A673 (cell line): Measurements from ENCODE around the gene CDKN2A. TPM values are rescaled to one million over a fixed set of nuclear protein-coding genes. Genes with fewer than 3 reads are reported as not detected.

Experiments used
- Bru-seq: library from RNA; stranded (reverse); fragments of 400-500 nt; gene quantifications from one replicate; lab custom pipeline; 2021; lab: Mats Ljungman, UMichigan
- BruChase-seq, 2 experiments: library from RNA; stranded (reverse); fragments of 400-500 nt; gene quantifications; one replicate each; lab custom pipeline; 2021; lab: Mats Ljungman, UMichigan
- BruUV-seq: library from RNA; stranded (reverse); fragments of 400-500 nt; replicated peaks from 2 replicates; lab custom pipeline; 2021; lab: Mats Ljungman, UMichigan
- CTCF ChIA-PET: fragments of 300-600 bp; sonication (Branson Sonifier 250); formaldehyde crosslinking; loops from one replicate; lab custom pipeline; 2022; ENCODE audit warnings: antibody characterized with exemption; lab: Charles Lee
- POLR2A ChIA-PET: fragments of 300-600 bp; sonication (Branson Sonifier 250); formaldehyde crosslinking; loops from one replicate; lab custom pipeline; 2022; ENCODE audit warnings: antibody characterized with exemption; ENCODE audit not compliant: low non-redundant PET; lab: Charles Lee
- DNase-seq: peaks from one replicate; pipeline ENCODE4 v3.0.0-alpha.2; 2015; ENCODE audit warnings: low spot score
- H3K27ac ChIP-seq: fragments of 200-600 bp; sonication (generic); 2 replicates; pipeline ENCODE4 v1.5.1; 2016; ENCODE audit warnings: mixed run types, low read depth, mild to moderate bottlenecking, mixed read lengths, antibody characterized with exemption, low read length; ENCODE audit not compliant: poor library complexity, severe bottlenecking
- H3K27me3 ChIP-seq: fragments of 200-600 bp; sonication (generic); replicated peaks from 2 replicates; pipeline ENCODE4 v1.6.1; 2017; ENCODE audit warnings: mixed run types, low read depth, mild to moderate bottlenecking, mixed read lengths, antibody characterized with exemption, low read length; ENCODE audit not compliant: insufficient read depth, poor library complexity
- H3K36me3 ChIP-seq: fragments of 200-600 bp; sonication (generic); 2 replicates; pipeline ENCODE4 v1.6.1; 2016; ENCODE audit warnings: mixed run types, mild to moderate bottlenecking, mixed read lengths, antibody characterized with exemption, low read length; ENCODE audit not compliant: insufficient read depth, poor library complexity, severe bottlenecking
- H3K4me1 ChIP-seq: fragments of 200-600 bp; sonication (generic); 2 replicates; pipeline ENCODE4 v1.6.1; 2017; ENCODE audit warnings: mixed run types, mild to moderate bottlenecking, mixed read lengths, antibody characterized with exemption, low read length; ENCODE audit not compliant: insufficient read depth, poor library complexity, severe bottlenecking
- H3K4me3 ChIP-seq: fragments of 200-600 bp; sonication (generic); 2 replicates; pipeline ENCODE4 v1.5.1; 2016; ENCODE audit warnings: low read depth, mixed run types, mild to moderate bottlenecking, mixed read lengths, low read length; ENCODE audit not compliant: poor library complexity, severe bottlenecking
- H3K9me3 ChIP-seq: fragments of 200-600 bp; sonication (generic); 2 replicates; pipeline ENCODE4 v1.6.1; 2016; ENCODE audit warnings: mixed run types, low read depth, mild to moderate bottlenecking, mixed read lengths, antibody characterized with exemption, low read length; ENCODE audit not compliant: poor library complexity, severe bottlenecking
- EZH2 ChIP-seq: fragments of 200-600 bp; sonication (generic); IDR thresholded peaks from 2 replicates; pipeline ENCODE4 v1.6.1; 2017; ENCODE audit warnings: borderline replicate concordance, low read depth, mild to moderate bottlenecking, mixed read lengths, antibody characterized with exemption, low read length; ENCODE audit not compliant: poor library complexity, severe bottlenecking
- intact Hi-C: fragments of 100-400 bp; cut with micrococcal nuclease; formaldehyde crosslinking; loops from one replicate; pipeline ENCODE4 v1.10.0; 2022; ENCODE audit not compliant: unreplicated experiment
- long read RNA-seq: library from polyadenylated mRNA; stranded (forward); transcript quantifications from one replicate; pipeline ENCODE4 v2.0.0, GENCODE V29; 2022
- total RNA-seq: library from RNA; stranded (reverse); gene quantifications from 2 replicates; pipeline ENCODE4 v1.2.3, GENCODE V29; 2021
- TF ChIP-seq, protein P1 (sequence below): fragments of 300-800, 200-600 bp; sonication (generic); conservative IDR thresholded peaks from 2 replicates; pipeline ENCODE4 v1.5.1; 2017; ENCODE audit warnings: low read depth, mild to moderate bottlenecking, antibody characterized with exemption, low read length, moderate library complexity, mixed read lengths

CDKN2A gene
- total RNA-seq, result not detected in 2 replicates
- Bru-seq, nascent RNA, result percentile 3 among the genes with signal in this experiment
- BruChase-seq, experiment 1, labeled RNA remaining after a 2-hour chase, result percentile 6 among the genes with signal in this experiment
- percentile 3 among the genes with signal in this experiment for BruChase-seq, experiment 2, labeled RNA remaining after a 6-hour chase
- long read RNA-seq, result 0 reads

DNA sequence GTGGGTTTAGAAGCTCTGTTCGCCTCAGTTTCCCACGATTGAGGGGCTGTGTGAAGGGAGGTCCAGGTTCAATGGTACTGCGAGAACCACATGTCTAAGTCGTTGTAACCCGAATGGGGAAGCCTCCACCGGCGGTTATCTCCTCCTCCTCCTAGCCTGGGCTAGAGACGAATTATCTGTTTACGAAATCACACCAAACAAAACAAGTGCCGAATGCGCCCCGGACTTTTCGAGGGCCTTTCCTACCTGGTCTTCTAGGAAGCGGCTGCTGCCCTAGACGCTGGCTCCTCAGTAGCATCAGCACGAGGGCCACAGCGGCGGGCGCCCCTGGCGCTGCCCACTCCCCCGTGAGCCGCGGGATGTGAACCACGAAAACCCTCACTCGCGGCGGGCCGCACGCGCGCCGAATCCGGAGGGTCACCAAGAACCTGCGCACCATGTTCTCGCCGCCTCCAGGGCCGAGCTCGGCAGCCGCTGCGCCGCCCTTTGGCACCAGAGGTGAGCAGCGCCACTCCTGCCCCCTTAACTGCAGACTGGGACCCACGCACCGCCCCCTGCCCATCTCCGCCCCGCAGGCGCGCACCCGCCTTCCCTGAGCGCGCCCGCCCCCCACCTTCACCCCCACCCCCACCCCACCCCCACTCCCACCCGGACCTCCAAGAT is at the start of gene CDKN2A:
Gene CDKN2A, minus strand, starts transcription at position 500 of the 663 bp plus-strand sequence.
- Histone ChIP-seq H3K27ac (no peak within 1 kb of the TSS), H3K4me1 (no peaks in the 10 kb centered on the region), H3K27me3 (no peaks in the 10 kb centered on the region), H3K36me3 (no peaks in the 10 kb centered on the region), H3K9me3 (no peaks in the 10 kb centered on the region), H3K4me3 (no peak within 1 kb of the TSS)
- ChIA-PET CTCF (no interaction called here), POLR2A (no interaction called here)
- intact Hi-C loops, result no loop called here
- DNase-seq, result no peak
- no TSS peak for BruUV-seq
- TF ChIP-seq, protein P1, sequence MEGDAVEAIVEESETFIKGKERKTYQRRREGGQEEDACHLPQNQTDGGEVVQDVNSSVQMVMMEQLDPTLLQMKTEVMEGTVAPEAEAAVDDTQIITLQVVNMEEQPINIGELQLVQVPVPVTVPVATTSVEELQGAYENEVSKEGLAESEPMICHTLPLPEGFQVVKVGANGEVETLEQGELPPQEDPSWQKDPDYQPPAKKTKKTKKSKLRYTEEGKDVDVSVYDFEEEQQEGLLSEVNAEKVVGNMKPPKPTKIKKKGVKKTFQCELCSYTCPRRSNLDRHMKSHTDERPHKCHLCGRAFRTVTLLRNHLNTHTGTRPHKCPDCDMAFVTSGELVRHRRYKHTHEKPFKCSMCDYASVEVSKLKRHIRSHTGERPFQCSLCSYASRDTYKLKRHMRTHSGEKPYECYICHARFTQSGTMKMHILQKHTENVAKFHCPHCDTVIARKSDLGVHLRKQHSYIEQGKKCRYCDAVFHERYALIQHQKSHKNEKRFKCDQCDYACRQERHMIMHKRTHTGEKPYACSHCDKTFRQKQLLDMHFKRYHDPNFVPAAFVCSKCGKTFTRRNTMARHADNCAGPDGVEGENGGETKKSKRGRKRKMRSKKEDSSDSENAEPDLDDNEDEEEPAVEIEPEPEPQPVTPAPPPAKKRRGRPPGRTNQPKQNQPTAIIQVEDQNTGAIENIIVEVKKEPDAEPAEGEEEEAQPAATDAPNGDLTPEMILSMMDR, result no peak
- TF ChIP-seq EZH2, result no peak

- no peak for DNase-seq
Measured at GRCh38 chr9:22043928-22044327, 49.7 kb upstream of the CDKN2A start.

DNA sequence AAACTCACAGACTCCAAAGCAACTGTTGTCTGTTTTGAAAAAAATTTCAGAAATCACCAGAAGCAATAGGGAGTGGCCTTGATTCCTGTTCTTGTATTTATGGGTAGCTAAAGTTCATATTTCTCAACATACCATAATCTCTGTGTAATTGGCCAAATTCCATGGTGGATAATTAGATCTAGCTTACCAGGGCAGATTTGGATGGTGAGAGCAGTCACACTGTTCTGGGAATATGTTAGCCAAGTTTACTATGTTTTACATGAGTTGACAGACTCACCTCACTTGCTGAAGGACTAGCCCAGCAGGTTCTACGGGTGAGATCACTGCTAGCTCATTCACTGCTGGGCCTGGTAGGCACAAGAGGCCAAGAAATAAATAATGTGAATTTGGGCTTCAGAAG is 47.6 kb upstream of the CDKN2A start:
- H3K27ac ChIP-seq, result no peak overlapping the region
- no TSS peak for BruUV-seq
- no peak for DNase-seq

More at GRCh38 chr9:22043928-22044327, 49.7 kb upstream of the CDKN2A start:
- H3K36me3 ChIP-seq, result no peaks in the 10 kb centered on the region
- intact Hi-C loops, result no loop called here
- H3K4me3 ChIP-seq, result no peak overlapping the region
- ChIA-PET POLR2A (no interaction called here), CTCF (no interaction called here)
- no peaks in the 10 kb centered on the region for H3K4me1 ChIP-seq
- TF ChIP-seq, protein P1, result no peak
- TF ChIP-seq EZH2, result no peak
- H3K27ac ChIP-seq, result no peak overlapping the region
- H3K27me3 ChIP-seq, result no peaks in the 10 kb centered on the region
- BruUV-seq, result no TSS peak
- no peaks in the 10 kb centered on the region for H3K9me3 ChIP-seq

More for the DNA sequence above, 47.6 kb upstream of the CDKN2A start:
- TF ChIP-seq, protein P1, result no peak
- no peak for TF ChIP-seq EZH2
- intact Hi-C loops, result no loop called here
- ChIA-PET CTCF (no interaction called here), POLR2A (no interaction called here)
- Histone ChIP-seq H3K36me3 (no peaks in the 10 kb centered on the region), H3K4me1 (no peaks in the 10 kb centered on the region), H3K4me3 (no peak overlapping the region), H3K9me3 (no peaks in the 10 kb centered on the region), H3K27me3 (no peaks in the 10 kb centered on the region)
